ELR (cell line): ENCODE measurements around the gene NUTM2E.
"Not testable (repeated sequence)": the region's sequence is repeated elsewhere in the genome, so short reads cannot be mapped to it uniquely, and the experiment has no call there.

ENCODE experiments used
- DNase-seq: peaks from one replicate; pipeline ENCODE4 v3.0.0-alpha.2; 2015; ENCODE audit warnings: low read depth

NUTM2E gene, protein sequence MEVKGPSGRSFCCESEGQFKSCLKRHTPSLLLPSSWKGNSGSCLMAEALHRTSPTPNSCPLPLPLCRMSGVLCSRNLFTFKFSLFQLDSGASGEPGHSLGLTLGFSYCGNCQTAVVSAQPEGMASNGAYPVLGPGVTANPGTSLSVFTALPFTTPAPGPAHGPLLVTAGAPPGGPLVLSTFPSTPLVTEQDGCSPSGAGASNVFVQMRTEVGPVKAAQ (N-terminal part only)

DNA sequence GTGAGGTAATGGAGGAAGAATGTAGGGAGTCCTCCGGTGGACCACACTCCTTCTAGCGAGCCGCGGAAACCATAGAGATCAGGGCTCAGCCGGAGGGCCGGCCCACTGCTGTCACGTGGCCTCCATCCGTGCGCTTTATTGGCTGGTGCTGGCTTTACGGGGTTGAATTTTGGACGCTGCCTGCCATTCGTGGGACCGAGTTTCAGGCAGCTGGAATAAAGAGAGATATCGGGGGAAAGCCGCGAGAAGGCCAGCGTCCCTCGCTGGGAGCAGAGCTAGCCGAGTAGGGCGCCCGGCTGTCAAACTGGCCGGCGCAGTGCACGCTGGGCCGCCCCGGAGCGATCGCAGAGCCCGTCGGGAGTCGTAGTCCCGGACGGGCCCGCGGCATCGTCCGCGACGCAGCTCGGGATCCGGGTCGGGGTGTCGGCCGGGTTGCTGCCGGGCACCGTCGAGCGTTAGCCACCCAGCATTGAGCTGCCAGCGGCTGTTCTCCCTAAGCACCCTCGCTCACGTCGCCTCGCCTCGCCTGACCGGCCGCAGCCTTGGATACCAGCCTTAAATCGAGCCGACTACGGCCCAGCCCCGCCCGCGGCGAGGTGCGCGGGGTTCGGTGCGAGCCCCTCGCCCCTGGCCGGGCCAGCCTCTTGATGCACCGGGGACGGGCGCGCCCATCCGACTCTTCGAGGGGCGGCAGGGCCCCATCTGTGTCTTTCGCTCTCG is at the start of gene NUTM2E:
Gene NUTM2E, plus strand, starts transcription at position 244 of the 720 bp plus-strand sequence. CDS start 15,002 bp downstream, outside the sequence.
- DNase-seq: peak; percentile 79

DNA sequence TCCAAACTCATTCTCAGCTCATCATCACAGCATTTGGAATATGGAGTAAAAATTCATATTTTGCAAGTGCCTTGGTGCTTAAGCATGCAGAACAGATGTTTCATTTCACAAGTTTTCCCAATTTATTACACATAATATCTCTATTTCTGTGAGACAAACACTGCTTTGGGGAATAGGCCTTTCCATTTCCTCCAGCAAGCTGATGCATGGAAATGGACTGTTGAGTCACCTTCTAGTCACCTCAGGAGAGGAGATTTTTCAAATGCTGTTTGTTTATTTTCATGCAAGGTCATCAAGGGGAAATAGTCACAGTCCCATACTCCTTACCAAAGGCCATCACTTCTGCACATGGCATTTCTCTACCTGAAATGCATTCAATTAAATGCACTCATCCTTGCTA is 48.5 kb upstream of the NUTM2E start:
- DNase-seq: peak; percentile 21

DNA sequence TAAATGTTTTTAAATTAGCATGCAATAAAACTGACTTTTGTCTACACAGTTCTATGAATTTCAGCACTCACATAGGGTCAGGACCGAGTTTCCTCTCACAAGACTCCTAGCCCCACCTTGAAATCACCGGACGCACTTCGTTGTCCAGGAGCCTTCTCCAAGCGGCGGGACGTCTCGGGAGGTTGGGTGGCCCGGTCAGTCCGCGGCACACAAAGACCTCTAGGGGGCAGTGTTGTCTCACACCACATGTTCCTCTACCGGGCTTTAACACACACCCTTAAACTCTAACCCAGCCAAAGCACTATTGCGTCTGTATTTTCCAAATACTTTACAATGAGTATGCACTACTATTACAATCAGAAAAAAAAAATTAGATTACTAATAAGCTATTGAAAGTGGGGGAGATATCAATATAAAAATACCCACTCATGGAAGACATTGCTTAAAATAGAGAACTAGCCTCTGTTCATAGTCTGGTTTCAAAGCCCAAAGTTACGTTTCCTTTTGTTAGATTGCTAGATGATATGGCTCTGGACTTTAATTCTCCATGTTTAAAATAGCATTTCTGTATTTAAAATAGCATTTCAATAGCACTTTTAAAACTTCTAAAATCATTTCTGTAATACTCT is 47.1 kb upstream of the NUTM2E start:
- DNase-seq: peak; percentile 48

DNA sequence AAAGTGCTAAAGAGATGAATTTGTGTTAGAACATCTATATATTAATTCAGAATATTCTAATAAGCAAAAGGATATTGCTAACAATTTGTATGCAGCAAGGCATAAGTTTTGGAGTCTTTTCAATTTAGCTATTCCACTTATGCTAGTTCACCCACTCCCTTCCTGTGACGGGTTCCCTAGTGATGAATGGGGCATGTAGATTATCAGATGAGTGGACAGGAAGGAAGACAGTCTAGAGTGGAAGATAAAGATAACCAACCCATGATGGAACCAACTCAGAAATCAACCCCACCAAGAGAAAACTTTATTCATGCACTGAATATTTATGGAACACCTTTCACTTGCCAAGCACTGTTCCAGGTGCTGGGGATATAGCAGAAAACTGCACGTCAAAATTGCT is 46.5 kb upstream of the NUTM2E start:
- not testable (repeated sequence) for DNase-seq

DNA sequence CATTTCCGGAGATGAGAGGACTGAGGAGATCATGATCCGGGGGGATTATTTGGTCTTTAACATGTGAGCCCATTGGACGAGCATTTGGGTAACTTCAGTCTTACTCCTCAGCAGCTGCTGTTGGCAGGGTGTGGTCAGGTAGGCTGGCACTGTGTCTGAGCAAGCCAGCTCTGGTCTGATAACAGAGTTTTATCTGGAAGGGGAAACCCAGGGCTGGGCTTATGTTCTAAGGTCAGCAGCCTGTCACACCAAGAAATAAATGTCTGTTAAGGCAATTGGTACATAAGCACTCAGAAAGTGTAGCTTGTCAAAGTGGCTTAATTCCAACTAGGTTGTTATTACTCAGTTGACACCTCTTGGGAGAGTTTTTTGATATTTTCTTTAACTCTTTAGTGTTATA is 45.0 kb upstream of the NUTM2E start:
- not testable (repeated sequence) for DNase-seq

DNA sequence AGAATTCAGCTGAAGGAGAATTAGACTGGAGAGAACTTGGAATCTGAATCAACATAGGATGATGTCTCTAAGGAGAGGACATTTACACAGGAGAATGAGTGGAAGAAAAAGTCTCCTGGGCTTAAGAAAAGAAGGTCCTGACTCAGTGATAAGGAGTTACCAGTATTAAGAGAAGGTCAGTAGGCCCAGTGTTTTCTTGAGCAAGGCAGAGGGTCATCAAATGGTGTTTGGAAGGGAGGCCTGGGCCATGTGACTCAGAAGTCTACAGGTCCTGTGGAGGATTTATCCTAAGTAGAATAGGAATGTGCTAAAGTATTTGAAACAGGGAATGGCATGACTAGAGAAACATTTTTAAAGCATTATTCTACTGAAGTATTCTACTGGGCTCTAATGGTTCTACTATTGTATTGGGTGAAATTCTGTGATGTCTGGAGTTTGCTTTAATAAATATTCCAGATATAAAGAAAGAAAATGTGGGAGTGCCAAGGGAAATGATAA is 39.0 kb upstream of the NUTM2E start:
- DNase-seq: not testable (repeated sequence)

DNA sequence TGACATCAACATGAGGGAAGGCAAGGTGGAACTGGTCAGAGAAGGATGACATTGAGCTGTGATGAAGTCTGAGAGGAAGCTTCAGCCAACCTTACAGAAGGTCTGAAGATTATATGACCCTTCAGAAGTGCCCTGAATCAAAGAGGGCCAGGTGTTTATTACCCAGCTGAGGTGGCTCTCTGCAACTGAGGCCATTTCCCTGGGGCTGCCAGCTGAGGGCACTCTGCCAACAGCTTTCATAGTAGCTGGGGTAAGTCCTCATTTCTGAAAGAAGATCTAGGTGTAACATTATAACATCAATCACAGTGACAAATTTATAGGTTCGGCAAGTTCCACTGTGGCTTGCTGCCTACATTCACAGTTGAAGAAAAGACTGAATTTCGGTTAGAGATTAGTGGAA is 37.2 kb upstream of the NUTM2E start:
- not testable (repeated sequence) for DNase-seq

DNA sequence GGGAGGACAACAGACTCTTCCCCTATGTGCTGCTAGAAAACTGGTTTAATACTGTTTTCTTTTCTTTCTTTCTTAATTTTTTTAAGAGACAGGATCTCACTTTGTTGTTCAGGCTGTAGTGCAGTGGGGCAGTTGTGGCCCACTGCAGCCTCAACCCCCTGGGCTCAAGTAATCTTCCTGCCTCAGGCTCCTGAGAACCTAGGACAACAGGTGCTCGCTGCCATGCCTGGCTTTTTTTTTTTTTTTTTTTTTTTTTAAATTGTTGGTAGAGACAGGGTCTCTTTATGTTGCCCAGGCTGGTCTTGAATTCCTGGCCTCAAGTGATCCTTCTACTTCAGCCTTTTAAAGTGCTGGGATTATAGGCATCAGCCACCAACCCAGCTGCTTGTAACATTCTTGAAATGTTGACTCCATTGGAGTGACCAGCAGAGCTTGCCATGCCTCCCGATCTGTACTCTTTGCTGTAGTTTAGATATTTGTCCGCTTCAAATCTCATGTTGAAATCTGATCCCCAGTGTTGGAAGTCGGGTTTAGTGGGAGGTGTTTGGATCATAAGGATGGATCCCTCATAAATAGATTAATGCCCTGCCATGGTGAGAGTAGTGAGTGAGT is 34.5 kb upstream of the NUTM2E start:
- not testable (repeated sequence) for DNase-seq

DNA sequence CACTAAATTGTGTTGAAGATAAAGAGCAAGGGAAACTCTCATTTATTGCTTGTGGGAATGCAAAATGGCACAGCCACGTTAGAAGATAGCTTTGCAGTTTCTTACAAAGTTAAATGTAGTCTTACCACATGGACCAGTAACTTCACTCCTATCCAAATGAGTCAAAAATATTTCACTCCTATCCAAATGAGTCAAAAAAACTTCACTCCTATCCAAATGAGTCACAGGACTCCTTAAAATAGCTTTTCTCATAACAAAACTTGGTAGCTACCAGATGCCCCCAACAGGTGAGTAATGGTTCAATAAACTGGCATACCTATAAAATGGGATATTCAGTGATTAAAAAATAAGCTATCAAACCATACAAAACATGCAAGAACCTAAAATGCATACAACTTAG is 27.2 kb upstream of the NUTM2E start:
- not testable (repeated sequence) for DNase-seq

DNA sequence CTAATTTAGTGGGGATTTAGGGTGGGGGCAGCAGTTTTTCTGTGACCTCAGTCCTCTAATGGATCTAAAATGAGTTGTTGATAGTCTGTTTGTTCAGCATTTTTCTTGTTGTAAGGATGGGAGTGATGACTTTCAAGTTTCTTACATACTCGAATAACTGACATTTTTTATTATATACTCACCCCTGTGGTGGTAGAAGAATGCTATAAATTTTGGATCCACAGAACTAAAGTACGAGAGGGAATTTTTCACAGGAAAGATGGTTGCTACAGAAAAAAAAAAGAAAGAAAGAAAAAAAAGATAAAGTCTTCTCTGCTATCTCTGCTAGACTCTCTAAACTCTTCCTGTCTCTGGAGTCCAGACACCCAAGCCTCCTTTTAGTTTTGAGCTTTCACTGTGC is 20.7 kb upstream of the NUTM2E start:
- peak; percentile 15 for DNase-seq

DNA sequence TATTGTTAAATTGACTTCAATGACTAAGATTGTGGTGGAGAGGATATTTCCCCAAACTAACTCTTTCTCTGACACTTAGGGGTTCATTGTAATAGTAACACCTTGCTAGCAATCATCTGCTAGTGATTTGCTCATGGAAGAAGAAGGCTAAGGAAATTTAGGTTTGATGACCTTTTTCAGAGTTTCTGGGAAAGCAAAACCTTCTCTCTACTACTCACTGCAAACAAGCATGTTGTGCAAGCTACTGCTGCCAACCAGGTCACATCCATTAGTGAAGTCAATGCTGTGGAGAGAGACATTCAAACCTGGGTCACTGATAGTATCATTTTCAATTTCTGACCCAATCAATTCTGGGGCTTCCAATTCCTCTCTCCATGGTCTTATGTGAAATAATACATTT is 14.6 kb upstream of the NUTM2E start:
- not testable (repeated sequence) for DNase-seq

DNA sequence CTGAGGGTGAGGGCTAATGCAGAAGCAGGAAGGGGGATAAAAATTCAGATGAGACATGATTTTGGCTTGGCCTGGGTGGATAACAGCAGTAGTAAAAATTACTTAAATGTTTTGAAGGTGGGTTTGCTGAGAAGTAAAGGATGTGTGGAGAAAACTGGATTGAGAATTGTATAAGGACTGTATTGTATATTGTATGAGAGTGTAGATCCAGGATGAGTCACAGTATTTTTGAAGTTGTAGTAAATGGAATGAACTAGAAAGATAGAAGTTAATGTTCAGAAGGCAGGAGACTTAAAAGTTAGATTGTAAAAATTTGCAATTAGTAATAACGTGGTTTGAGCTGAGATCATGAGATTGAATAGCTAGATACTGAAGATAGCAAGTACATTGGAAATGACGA is 10.2 kb upstream of the NUTM2E start:
- not testable (repeated sequence) for DNase-seq

DNA sequence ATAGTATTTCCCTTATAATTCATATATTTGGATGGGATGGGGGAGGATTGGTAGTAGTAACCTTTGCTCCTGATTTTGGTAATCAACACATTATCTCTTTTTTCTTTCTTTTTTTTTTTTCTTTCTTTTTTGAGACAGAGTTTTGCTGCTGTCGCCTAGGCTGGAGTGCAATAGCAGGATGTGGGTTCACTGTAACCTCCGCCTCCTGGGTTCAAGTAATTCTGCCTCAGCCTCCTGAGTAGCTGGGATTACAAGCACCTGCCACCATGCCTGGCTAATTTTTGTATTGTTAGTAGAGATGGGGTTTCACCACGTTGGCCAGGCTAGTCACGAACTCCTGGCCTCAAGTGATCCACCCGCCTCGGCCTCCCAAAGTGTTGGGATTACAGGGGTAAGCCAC is 3.2 kb upstream of the NUTM2E start:
- not testable (repeated sequence) for DNase-seq

DNA sequence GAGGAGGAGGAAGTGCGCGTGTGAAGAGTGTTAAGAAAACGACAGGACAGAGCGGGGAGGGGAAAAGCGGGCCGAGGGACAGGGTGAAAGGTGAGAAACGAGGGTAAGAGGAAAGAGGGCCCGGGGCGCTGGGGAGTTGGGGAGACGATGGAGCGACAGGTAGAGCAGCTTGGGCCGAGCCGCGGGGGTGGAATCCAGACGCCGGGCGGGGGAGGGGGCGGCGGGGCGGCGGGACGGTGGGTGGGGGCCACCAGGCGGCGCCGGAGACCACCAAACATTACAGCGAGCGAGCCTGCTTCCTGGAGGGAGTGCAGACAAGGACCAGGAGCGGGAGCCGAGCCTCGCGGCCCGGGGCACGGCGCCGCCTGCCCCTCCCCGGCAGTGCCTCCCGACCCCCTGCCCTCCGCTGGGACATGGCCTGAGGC is 940 bp upstream of the NUTM2E start:
- DNase-seq: not testable (repeated sequence)

DNA sequence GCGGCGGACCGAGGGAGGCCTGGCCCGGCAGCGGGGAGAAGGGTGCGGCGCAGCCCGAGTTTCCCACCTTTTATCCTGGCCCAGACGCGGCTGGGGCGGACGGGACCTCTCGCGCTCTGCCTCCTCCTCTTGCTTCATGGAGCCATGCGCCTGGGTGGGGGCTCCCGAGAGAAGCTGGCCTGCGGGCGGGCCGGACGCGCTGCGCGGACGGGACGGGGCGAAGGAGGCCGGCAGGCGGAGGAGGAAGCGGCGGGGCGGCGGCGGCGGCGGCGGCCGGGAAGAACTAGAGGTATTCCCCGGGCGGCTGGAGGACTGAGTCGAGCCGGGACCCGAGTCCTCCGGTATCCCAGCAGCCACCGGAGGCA is 426 bp upstream of the NUTM2E start:
- peak; percentile 13 for DNase-seq

DNA sequence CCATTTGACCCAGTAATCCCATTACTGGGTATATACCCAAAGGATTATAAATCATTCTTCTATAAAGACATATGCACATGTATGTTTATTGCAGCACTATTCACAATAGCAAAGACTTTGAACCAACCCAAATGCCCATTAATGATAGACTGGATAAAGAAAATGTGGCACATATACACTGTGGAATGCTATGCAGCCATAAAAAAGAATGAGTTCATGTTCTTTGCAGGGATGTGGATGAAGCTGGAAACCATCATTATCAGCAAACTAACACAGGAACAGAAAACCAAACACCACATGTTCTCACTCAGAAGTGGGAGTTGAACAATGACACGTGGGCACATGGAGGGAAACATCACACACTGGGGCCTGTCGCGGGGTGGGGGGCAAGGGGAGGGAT is 7.3 kb downstream of the NUTM2E start:
- DNase-seq: not testable (repeated sequence)

DNA sequence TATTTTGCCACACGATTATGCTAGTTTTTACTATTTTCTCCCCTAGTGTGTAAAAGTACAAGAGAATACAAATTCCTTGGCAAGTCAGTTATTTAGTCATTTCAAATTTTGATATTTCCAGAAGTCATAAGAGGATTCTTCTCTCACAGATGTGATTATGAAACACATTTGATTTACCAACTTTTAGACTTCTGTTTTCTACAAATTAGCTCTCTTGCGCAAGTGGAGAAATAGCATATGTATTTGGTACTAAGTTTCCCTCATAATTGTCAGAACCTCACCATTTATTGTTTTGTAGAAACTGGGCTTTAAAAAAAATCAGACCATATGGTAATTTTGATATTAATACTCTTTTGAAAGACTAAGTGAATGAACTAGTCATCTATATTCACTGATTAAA is 9.4 kb downstream of the NUTM2E start:
- not testable (repeated sequence) for DNase-seq

DNA sequence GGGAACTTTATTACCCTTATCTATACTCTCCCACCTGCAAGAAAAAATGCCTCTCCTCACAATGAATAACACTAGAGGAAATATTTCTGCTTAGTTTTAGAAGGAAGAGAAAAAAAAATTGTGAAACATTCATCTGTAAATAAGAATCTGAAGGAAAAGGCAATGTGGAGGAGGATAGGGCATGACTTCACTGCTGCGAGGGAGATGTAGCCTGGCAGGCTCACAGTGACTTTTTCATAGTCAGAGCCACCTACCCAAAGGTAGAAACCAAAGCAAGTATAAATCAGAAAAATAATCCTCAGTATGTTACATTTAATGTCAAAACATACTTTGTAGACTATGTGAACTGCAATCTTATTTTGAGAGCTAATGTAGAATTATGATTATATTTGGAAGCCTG is 10.4 kb downstream of the NUTM2E start:
- not testable (repeated sequence) for DNase-seq

DNA sequence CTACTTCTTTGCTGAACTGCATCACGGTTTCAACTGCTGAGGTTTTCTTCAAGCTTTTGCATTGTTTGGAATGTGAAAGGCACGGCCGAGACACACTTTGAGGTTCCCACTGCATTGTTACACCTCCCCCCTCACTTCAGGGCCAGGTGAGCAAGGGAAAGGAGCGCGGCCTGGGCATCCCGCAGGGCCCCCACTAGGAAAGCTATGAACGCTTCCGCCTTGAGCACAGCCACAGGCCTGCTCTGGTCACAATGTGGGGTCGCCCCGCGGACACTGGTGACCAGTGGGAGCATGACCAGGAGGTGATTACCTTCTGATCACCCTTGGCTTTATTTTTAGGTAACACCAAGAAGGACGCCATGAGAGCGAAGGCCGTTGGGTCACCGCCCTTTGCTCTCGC is 11.9 kb downstream of the NUTM2E start:
- not testable (repeated sequence) for DNase-seq

DNA sequence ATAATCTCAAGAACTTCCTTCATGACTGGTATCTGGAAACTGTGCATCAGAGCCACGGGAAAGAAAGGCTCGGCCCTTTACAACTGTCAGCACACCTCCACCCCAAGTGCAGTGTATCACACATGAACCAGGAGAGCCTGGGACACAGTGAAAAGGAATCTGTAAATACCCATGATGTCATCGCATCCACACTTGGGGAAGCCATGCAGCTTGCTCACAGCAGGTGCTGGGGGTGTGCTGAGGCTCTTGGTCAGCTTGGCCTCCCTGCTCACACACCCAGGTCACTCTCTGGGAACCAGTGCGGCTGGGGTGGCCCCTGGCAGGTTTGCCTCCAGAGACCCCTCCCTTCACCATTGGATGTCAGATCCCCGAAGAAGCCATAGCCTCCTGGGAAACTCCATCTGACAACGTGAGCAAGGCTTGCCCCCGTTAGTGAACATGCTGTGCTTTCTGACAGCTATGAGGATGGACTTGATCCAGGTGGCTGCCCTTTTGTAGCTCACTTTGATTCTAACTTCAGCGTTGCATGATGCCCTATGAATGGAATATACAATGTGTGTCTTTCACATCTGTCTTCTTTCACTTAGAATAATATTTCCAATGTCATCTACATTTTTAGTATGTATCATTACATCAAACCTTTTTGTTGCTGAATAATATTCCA is 26.8 kb downstream of the NUTM2E start:
- not testable (repeated sequence) for DNase-seq

DNA sequence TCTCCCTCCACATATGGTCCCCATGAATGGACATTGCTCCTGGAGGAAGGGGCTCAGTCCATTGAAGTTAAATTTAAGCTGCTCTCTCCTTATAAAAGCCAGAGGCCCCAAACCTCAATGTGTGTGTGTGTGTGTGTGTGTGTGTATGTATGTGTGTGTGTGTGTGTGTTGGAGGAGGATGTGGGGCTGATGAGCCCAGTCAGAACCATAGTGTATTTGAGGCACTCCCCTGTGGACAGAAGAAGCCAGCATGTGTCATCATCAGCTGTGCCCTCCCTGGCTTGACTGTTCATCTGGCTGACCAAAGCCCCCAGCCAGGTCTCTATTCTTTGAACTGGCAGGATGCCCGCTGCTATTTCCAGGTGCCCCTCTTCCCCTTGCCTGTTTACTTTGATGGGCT is 35.7 kb downstream of the NUTM2E start:
- not testable (repeated sequence) for DNase-seq

DNA sequence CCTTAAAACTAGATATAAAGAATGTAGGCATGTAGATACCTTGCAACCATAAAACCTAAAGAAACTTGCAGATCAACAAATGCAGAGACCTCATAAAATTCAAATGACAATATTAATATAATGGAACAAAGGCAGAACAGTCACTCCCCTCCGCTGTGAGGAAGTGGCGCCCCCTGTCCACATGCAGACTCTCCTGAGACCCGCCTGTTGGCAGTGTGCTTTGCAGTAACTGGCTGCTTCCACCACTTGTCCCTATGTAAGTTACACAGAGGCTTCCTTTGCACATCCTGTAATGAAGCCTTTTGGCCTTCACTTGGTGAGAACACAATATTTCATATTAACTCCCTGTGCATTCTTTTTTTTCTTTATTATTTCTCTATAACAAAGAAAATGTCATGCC is 36.3 kb downstream of the NUTM2E start:
- DNase-seq: not testable (repeated sequence)
